Stimulated activated CD8-positive, alpha-beta memory T cell treated with anti-CD3 and anti-CD28 coated beads, Interleukin-15, amount 100 ng/mL, for 48 hours (primary cell): Measurements from ENCODE around the gene SAMM50.

Experiments used
- DNase-seq, 2 donors: peaks; one replicate each; pipeline ENCODE4 v3.0.0-alpha.2; 2020; ENCODE audit warnings: low read depth in 2 of 2

The SAMM50 gene

GRCh38 chr22:43955040-43955882, at the start of gene SAMM50:
TSS of gene SAMM50 (plus strand) at chr22:43955442. CDS start at chr22:43955578, 136 bp downstream.
- peak; percentile 90 for DNase-seq

GRCh38 chr22:43905681-43906080, 49.6 kb upstream of the SAMM50 start:
- no peak for DNase-seq

GRCh38 chr22:43909708-43910107, 45.5 kb upstream of the SAMM50 start:
- no peak for DNase-seq

GRCh38 chr22:43910178-43910695, 45.0 kb upstream of the SAMM50 start:
- DNase-seq, result no peak

- DNase-seq, result no peak
These were observed 43.9 kb upstream of the SAMM50 start for GRCh38 chr22:43911351-43911750.

- DNase-seq, result no peak
These were observed 37.7 kb upstream of the SAMM50 start for GRCh38 chr22:43917521-43917920.

GRCh38 chr22:43919106-43919973, 35.9 kb upstream of the SAMM50 start:
- no peak for DNase-seq

- no peak for DNase-seq
These were observed 33.9 kb upstream of the SAMM50 start for GRCh38 chr22:43921370-43921769.

GRCh38 chr22:43922123-43922522, 33.1 kb upstream of the SAMM50 start:
- DNase-seq, result no peak

- no peak for DNase-seq
These were observed 32.1 kb upstream of the SAMM50 start for GRCh38 chr22:43923191-43923590.

GRCh38 chr22:43923631-43924464, 31.4 kb upstream of the SAMM50 start, which contains the start of gene PNPLA3:
TSS of gene PNPLA3 (plus strand) at chr22:43923805. CDS start at chr22:43923912, 107 bp downstream.
- DNase-seq, result peak; percentile 59 to 67

- no peak for DNase-seq
These were observed 30.4 kb upstream of the SAMM50 start for GRCh38 chr22:43924877-43925276.

GRCh38 chr22:43925433-43926348, 29.6 kb upstream of the SAMM50 start:
- DNase-seq, result no peak

GRCh38 chr22:43926349-43926710, 28.9 kb upstream of the SAMM50 start:
- no peak for DNase-seq

- DNase-seq, result no peak
These were observed 26.8 kb upstream of the SAMM50 start for GRCh38 chr22:43928468-43928867.

- DNase-seq, result no peak
These were observed 26.3 kb upstream of the SAMM50 start for GRCh38 chr22:43928908-43929307.

GRCh38 chr22:43931771-43932170, 23.5 kb upstream of the SAMM50 start:
- DNase-seq, result no peak

GRCh38 chr22:43941449-43941848, 13.8 kb upstream of the SAMM50 start:
- DNase-seq, result no peak

- DNase-seq, result no peak
These were observed 10.4 kb upstream of the SAMM50 start for GRCh38 chr22:43944670-43945430.
